ENCODE measurements around the gene MOK. TPM values are rescaled to one million over a fixed set of nuclear protein-coding genes. Genes with fewer than 3 reads are reported as not detected.

Gene MOK, protein sequence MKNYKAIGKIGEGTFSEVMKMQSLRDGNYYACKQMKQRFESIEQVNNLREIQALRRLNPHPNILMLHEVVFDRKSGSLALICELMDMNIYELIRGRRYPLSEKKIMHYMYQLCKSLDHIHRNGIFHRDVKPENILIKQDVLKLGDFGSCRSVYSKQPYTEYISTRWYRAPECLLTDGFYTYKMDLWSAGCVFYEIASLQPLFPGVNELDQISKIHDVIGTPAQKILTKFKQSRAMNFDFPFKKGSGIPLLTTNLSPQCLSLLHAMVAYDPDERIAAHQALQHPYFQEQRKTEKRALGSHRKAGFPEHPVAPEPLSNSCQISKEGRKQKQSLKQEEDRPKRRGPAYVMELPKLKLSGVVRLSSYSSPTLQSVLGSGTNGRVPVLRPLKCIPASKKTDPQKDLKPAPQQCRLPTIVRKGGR
- total RNA-seq (2012; rRNA removed) (16.8 and 24.4 TPM in 2 replicates), polyA plus RNA-seq (2012; rRNA removed) (48.1 and 48.5 TPM in 2 replicates), Bru-seq, nascent RNA (percentile 62 among the genes with signal in this experiment), BruChase-seq, experiment 1, labeled RNA remaining after a 6-hour chase (percentile 71 among the genes with signal in this experiment), BruChase-seq, experiment 2, labeled RNA remaining after a 2-hour chase (percentile 71 among the genes with signal in this experiment)
- 22.5 and 28.2 TPM in 2 replicates for polyA plus RNA-seq (2012; cell fraction: cytosol; rRNA removed)
- 188 and 260 TPM in 2 replicates for polyA plus RNA-seq (2012; cell fraction: nucleus; rRNA removed; ENCODE audit: low replicate concordance)
- long read RNA-seq, partial matches to known transcripts, result 1 of 7 reads
- long read RNA-seq, other reads (novel, unspliced or antisense), result 5 of 7 reads

GRCh38 chr14:102304611-102305506 lies at the start of gene MOK:
Gene MOK (minus strand): TSS chr14:102305164. CDS start chr14:102304968, 196 bp downstream.
- no peak within 1 kb of the TSS for H2AK5ac ChIP-seq (ENCODE audit: low read depth, low read length)
- peak within 1 kb of the TSS; percentile 24; the same call in 1 of the 2 replicates for H3K27ac ChIP-seq (ENCODE audit: insufficient read depth, low read length)
- H3K56ac ChIP-seq (ENCODE audit: extremely low read depth, insufficient read depth, low read length), result 0 out of 2 replicates have a peak within 1 kb of the TSS, but pooled peaks have one; percentile 20
- H4K91ac ChIP-seq (ENCODE audit: insufficient read depth, low read depth, low read length), result 0 out of 2 replicates have a peak within 1 kb of the TSS, but pooled peaks have one; percentile 26
- ChIA-PET CTCF (interaction anchor here (1.5 kb wide), 1 partner anchor 9 kb away, joined by 5 read pairs; no protein-coding TSS in a partner anchor), POLR2A (ENCODE audit: unreplicated experiment) (interaction anchor here (0.6 to 0.9 kb wide), 2 partner anchors 10 to 229 kb away, joined by 3 to 4 read pairs; no protein-coding TSS in a partner anchor)
- H3K18ac ChIP-seq (ENCODE audit: low read depth, low read length), result no peak within 1 kb of the TSS
- peaks cover 3 to 4% of the 10 kb centered on the region in 2 experiments; a peak in 1 of 4 replicates for H3K79me1 ChIP-seq (ENCODE audit: low read depth in 1 of 2, low read length in 2 of 2)
- 0 out of 2 replicates have a peak within 1 kb of the TSS, but pooled peaks have one; percentile 69 for H3K14ac ChIP-seq (replicated peaks; ENCODE audit: low read depth, low read length)
- H4K20me1 ChIP-seq (ENCODE audit: insufficient read depth, low read length), result no peaks in the 10 kb centered on the region
- peak; percentile 95 for DNase-seq
- H2AFZ ChIP-seq (replicated peaks; ENCODE audit: low read length, poor library complexity), result peak within 1 kb of the TSS; percentile 98
- no peak within 1 kb of the TSS for H2BK120ac ChIP-seq (ENCODE audit: low read depth, low read length)
- no peaks in the 10 kb centered on the region for H3K36me3 ChIP-seq (ENCODE audit: control insufficient read depth, insufficient read depth, low read length)
- ATAC-seq (ENCODE audit: low read depth), result peak; percentile 98
- H3K9me1 ChIP-seq (ENCODE audit: insufficient read depth, low read length), result no peaks in the 10 kb centered on the region
- intact Hi-C loops (cut with micrococcal nuclease) (loop anchor here (2.0 kb wide), 1 partner anchor 70 kb away; no protein-coding TSS in a partner anchor), dilution Hi-C loops (cut with HindIII; ENCODE audit: low sequenced_read_pairs, unreplicated experiment) (no loop called here), in situ Hi-C loops (cut with MboI; ENCODE audit: low sequenced_read_pairs) (loop anchor here (25.0 kb wide), 3 partner anchors 218 to 543 kb away; partner anchors contain the start of genes DYNC1H1, HSP90AA1 and PPP2R5C)
- H2BK20ac ChIP-seq (ENCODE audit: low read depth, low read length), result no peak within 1 kb of the TSS
- no peaks in the 10 kb centered on the region for H3K27me3 ChIP-seq (ENCODE audit: control insufficient read depth, insufficient read depth, low read length)
- no peak within 1 kb of the TSS for H2BK15ac ChIP-seq (ENCODE audit: low read depth, low read length)
- H2AK9ac ChIP-seq (replicated peaks; ENCODE audit: low read depth, low read length, poor library complexity), result peak within 1 kb of the TSS; percentile 60
- 0% methylated on average over 27 of the region's 53 CpGs; no CpG with 5 or more reads in 1 of the 2 experiments for WGBS, 2 experiments (ENCODE audit: extremely low coverage in 2 of 2, insufficient read length in 1 of 2)
- no peaks in the 10 kb centered on the region for H3K9me3 ChIP-seq (ENCODE audit: control insufficient read depth, insufficient read depth, low read length)
- H3K23ac ChIP-seq (ENCODE audit: low read depth, low read length), result no peak within 1 kb of the TSS
- H3K4me2 ChIP-seq (ENCODE audit: low read depth, low read length), result peak within 1 kb of the TSS; percentile 66
- no peaks in the 10 kb centered on the region for H3K4me1 ChIP-seq (ENCODE audit: control insufficient read depth, insufficient read depth, low read length)
- BruUV-seq (replicated peaks), result no TSS peak
- peak within 1 kb of the TSS; percentile 79 for H3K4me3 ChIP-seq (ENCODE audit: insufficient read depth, low read depth, low read length)
- TF ChIP-seq CTCF (conservative IDR thresholded peaks at IDR 0.05; ENCODE audit: low read depth, low read length), result no peak
- peak; percentile 9; the same call in 1 of the 2 replicates for TF ChIP-seq SMC3 (IDR thresholded peaks at IDR 0.05; ENCODE audit: low read depth, low read length)
- no peak for TF ChIP-seq CHD1 (IDR thresholded peaks at IDR 0.05; ENCODE audit: low read depth, low read length)
- no peak for TF ChIP-seq RFX5 (IDR thresholded peaks at IDR 0.05; ENCODE audit: low read depth, low read length)
- TF ChIP-seq MAZ (IDR thresholded peaks at IDR 0.05; ENCODE audit: borderline replicate concordance, low read depth, low read length), result peak; percentile 74; the same call in 1 of the 2 replicates
- TF ChIP-seq MAFK (IDR thresholded peaks at IDR 0.05; ENCODE audit: low read depth, low read length), result no peak
- 0 out of 2 replicates have a peak, but pooled peaks have one; percentile 43 for TF ChIP-seq POLR2A (IDR thresholded peaks at IDR 0.05; ENCODE audit: low read depth, low read length)
- TF ChIP-seq MXI1 (IDR thresholded peaks at IDR 0.05; ENCODE audit: borderline replicate concordance, low read depth, low read length), result peak; percentile 82; the same call in 1 of the 2 replicates
- H4K8ac ChIP-seq (ENCODE audit: low read depth in 2 of 2, low read length in 2 of 2), result peak within 1 kb of the TSS in 1 of 2 experiments; percentile 86; a peak in 1 of 4 replicates
- H2BK5ac ChIP-seq (ENCODE audit: low read depth, low read length, poor library complexity, severe bottlenecking), result peak within 1 kb of the TSS; percentile 58
- 0 out of 2 replicates have a peak within 1 kb of the TSS, but pooled peaks have one; percentile 19 for H3K4ac ChIP-seq (ENCODE audit: low read depth, low read length)
- H4K5ac ChIP-seq (ENCODE audit: low read depth, low read length), result no peak within 1 kb of the TSS
- peak within 1 kb of the TSS; percentile 60 for H3K9ac ChIP-seq (ENCODE audit: low read depth, low read length)
